H9 (cell line): Measurements from ENCODE around the gene SIAH2. TPM values are rescaled to one million over a fixed set of nuclear protein-coding genes. Genes with fewer than 3 reads are reported as not detected.

Source experiments
- DNase-seq: peaks from one replicate; pipeline ENCODE4 v3.0.0-alpha.2; 2017
- H2AFZ ChIP-seq: one replicate; pipeline ENCODE4 v1.6.1; 2013; ENCODE audit warnings: mild to moderate bottlenecking, low read length, control low read depth, moderate library complexity
- H2AK5ac ChIP-seq: 2 replicates; pipeline ENCODE4 v1.6.1; 2013; ENCODE audit warnings: low read length, control low read depth, mixed read lengths; ENCODE audit not compliant: insufficient read length
- H2BK120ac ChIP-seq: one replicate; pipeline ENCODE4 v1.6.1; 2013; ENCODE audit warnings: low read depth, mild to moderate bottlenecking, low read length, control low read depth, inconsistent platforms; ENCODE audit not compliant: poor library complexity, severe bottlenecking
- H2BK12ac ChIP-seq: 2 replicates; pipeline ENCODE4 v1.6.1; 2013; ENCODE audit warnings: low read length, control low read depth, mixed read lengths, low read depth; ENCODE audit not compliant: insufficient read length
- H2BK15ac ChIP-seq: 2 replicates; pipeline ENCODE4 v1.6.1; 2013; ENCODE audit warnings: low read depth, low read length, control low read depth
- H2BK20ac ChIP-seq: one replicate; pipeline ENCODE4 v1.6.1; 2013; ENCODE audit warnings: low read depth, mild to moderate bottlenecking, low read length, control low read depth, inconsistent platforms; ENCODE audit not compliant: poor library complexity, severe bottlenecking
- H2BK5ac ChIP-seq: 2 replicates; pipeline ENCODE4 v1.6.1; 2013; ENCODE audit warnings: low read length, control low read depth, mixed read lengths; ENCODE audit not compliant: insufficient read length
- H3K14ac ChIP-seq: 2 replicates; pipeline ENCODE4 v1.6.1; 2013; ENCODE audit warnings: low read length, control low read depth; ENCODE audit not compliant: insufficient read depth
- H3K18ac ChIP-seq: 2 replicates; pipeline ENCODE4 v1.6.1; 2013; ENCODE audit warnings: low read depth, mild to moderate bottlenecking, mixed read lengths, low read length, control low read depth; ENCODE audit not compliant: insufficient read length
- H3K23ac ChIP-seq: 2 replicates; pipeline ENCODE4 v1.6.1; 2013; ENCODE audit warnings: low read length, control low read depth, mixed read lengths, low read depth; ENCODE audit not compliant: insufficient read length
- H3K23me2 ChIP-seq: 2 replicates; pipeline ENCODE4 v1.6.1; 2013; ENCODE audit warnings: low read depth, mild to moderate bottlenecking, mixed read lengths, low read length, control low read depth; ENCODE audit not compliant: insufficient read length, poor library complexity, severe bottlenecking
- H3K27ac ChIP-seq: 2 replicates; pipeline ENCODE4 v1.5.1; 2013; ENCODE audit warnings: low read length, control low read depth, mixed read lengths, low read depth; ENCODE audit not compliant: insufficient read length
- H3K27me3 ChIP-seq: 2 replicates; pipeline ENCODE4 v1.6.1; 2013; ENCODE audit warnings: low read length, control low read depth, inconsistent platforms; ENCODE audit not compliant: insufficient read depth
- H3K4ac ChIP-seq: 2 replicates; pipeline ENCODE4 v1.6.1; 2013; ENCODE audit warnings: low read depth, mild to moderate bottlenecking, control low read depth, inconsistent platforms, low read length, moderate library complexity
- H3K4me1 ChIP-seq: 2 replicates; pipeline ENCODE4 v1.6.1; 2013; ENCODE audit warnings: low read length, control low read depth, inconsistent platforms; ENCODE audit not compliant: insufficient read depth
- H3K4me2 ChIP-seq: 2 replicates; pipeline ENCODE4 v1.6.1; 2013; ENCODE audit warnings: low read length, control low read depth, mixed read lengths; ENCODE audit not compliant: insufficient read length, insufficient read depth
- H3K56ac ChIP-seq: 2 replicates; pipeline ENCODE4 v1.6.1; 2013; ENCODE audit warnings: low read depth, mild to moderate bottlenecking, mixed read lengths, low read length, control low read depth; ENCODE audit not compliant: insufficient read length
- H3K79me1 ChIP-seq: 2 replicates; pipeline ENCODE4 v1.6.1; 2013; ENCODE audit warnings: low read depth, mild to moderate bottlenecking, moderate library complexity, low read length, control low read depth, inconsistent platforms; ENCODE audit not compliant: insufficient read depth, poor library complexity, severe bottlenecking
- H3K79me2 ChIP-seq: 2 replicates; pipeline ENCODE4 v1.6.1; 2013; ENCODE audit warnings: low read length, control low read depth, inconsistent platforms; ENCODE audit not compliant: insufficient read depth
- H3K9ac ChIP-seq: 2 replicates; pipeline ENCODE4 v1.6.1; 2013; ENCODE audit warnings: low read length, control low read depth, mixed read lengths; ENCODE audit not compliant: insufficient read length; ENCODE audit errors: extremely low read depth
- H3K9me3 ChIP-seq: one replicate; pipeline ENCODE4 v1.6.1; 2013; ENCODE audit warnings: low read depth, low read length, inconsistent platforms; ENCODE audit not compliant: control insufficient read depth
- H3T11ph ChIP-seq: one replicate; pipeline ENCODE4 v1.6.1; 2013; ENCODE audit warnings: mild to moderate bottlenecking, low read length, control low read depth, inconsistent platforms
- H4K20me1 ChIP-seq: one replicate; pipeline ENCODE4 v1.6.1; 2013; ENCODE audit not compliant: control insufficient read depth, insufficient read length, insufficient read depth
- H4K5ac ChIP-seq: 2 replicates; pipeline ENCODE4 v1.6.1; 2013; ENCODE audit warnings: low read depth, mild to moderate bottlenecking, mixed read lengths, low read length, control low read depth; ENCODE audit not compliant: insufficient read length
- H4K8ac ChIP-seq: replicated peaks from 2 replicates; pipeline ENCODE4 v1.6.1; 2013; ENCODE audit warnings: low read length, control low read depth, mixed read lengths, low read depth; ENCODE audit not compliant: insufficient read length
- H4K91ac ChIP-seq: 2 replicates; pipeline ENCODE4 v1.6.1; 2013; ENCODE audit warnings: low read depth, mild to moderate bottlenecking, moderate library complexity, mixed read lengths, low read length, control low read depth; ENCODE audit not compliant: insufficient read length
- H3K27ac Mint-ChIP-seq, 3 experiments: 2 replicates in 2 of 3; 3 replicates in 1 of 3; pipeline ENCODE4 v1.8.0; 2020 to 2021; ENCODE audit warnings: mixed read lengths in 3 of 3, mild to moderate bottlenecking in 1 of 3, moderate library complexity in 1 of 3
- H3K27me3 Mint-ChIP-seq: 2 replicates; pipeline ENCODE4 v1.8.0; 2021; ENCODE audit warnings: low read depth, mild to moderate bottlenecking, moderate library complexity, mixed read lengths
- H3K36me3 Mint-ChIP-seq, 3 experiments: 2 replicates in 2 of 3; 3 replicates in 1 of 3; pipeline ENCODE4 v1.8.0; 2020 to 2021; ENCODE audit warnings: low read depth in 3 of 3, mixed read lengths in 3 of 3; ENCODE audit not compliant: insufficient read depth in 1 of 3
- H3K4me1 Mint-ChIP-seq, 2 experiments: 2 replicates each; pipeline ENCODE4 v1.8.0; 2020; ENCODE audit warnings: mixed read lengths in 2 of 2
- H3K4me3 Mint-ChIP-seq, 2 experiments: 2 replicates in 1 of 2; 3 replicates in 1 of 2; pipeline ENCODE4 v1.8.0; 2020 to 2021; ENCODE audit warnings: mild to moderate bottlenecking in 2 of 2, mixed read lengths in 2 of 2, moderate library complexity in 1 of 2
- H3K9me3 Mint-ChIP-seq, 2 experiments: 2 replicates in 1 of 2; 3 replicates in 1 of 2; pipeline ENCODE4 v1.8.0; 2020; ENCODE audit warnings: mild to moderate bottlenecking in 2 of 2, mixed read lengths in 2 of 2, moderate library complexity in 1 of 2
- CTCF ChIP-seq: fragments of 200-600 bp; sonication (generic); conservative IDR thresholded peaks from 3 replicates; pipeline ENCODE4 v1.8.0; 2021; ENCODE audit warnings: antibody characterized with exemption, mild to moderate bottlenecking
- WGBS: extraction: QIAGEN DNeasy Blood & Tissue Kit; methylation state at CpG from one replicate; pipeline ENCODE4 v1.1.7; 2013; ENCODE audit warnings: missing lambda C conversion rate, low lambda C conversion rate, mixed read lengths; ENCODE audit not compliant: insufficient read length; ENCODE audit errors: extremely low coverage; 5-methylcytosine and 5-hydroxymethylcytosine counted together
- total RNA-seq: library from RNA; stranded (reverse); gene quantifications from 2 replicates; pipeline ENCODE4 v1.2.1, GENCODE V29; 2021

The SIAH2 gene
- total RNA-seq, 1 experiment from 2014 or later, result 17.4 TPM

GRCh38 chr3:150783920-150784746, 21.2 kb upstream of the SIAH2 start:
- no peak overlapping the region for H3K4ac ChIP-seq
- no peak overlapping the region for H4K91ac ChIP-seq
- no peak overlapping the region for H4K5ac ChIP-seq
- H4K8ac ChIP-seq, result no peak overlapping the region
- Mint-ChIP-seq H3K4me3 (no peak overlapping the region), H3K4me1 (peaks cover 0 to 11% of the 10 kb centered on the region in 2 experiments; a peak in 2 of 4 replicates), H3K36me3 (no peaks in the 10 kb centered on the region), H3K27ac (no peak overlapping the region), H3K9me3 (no peaks in the 10 kb centered on the region; a peak in 1 of 5 replicates), H3K27me3 (peaks cover 2% of the 10 kb centered on the region; the same call in 1 of the 2 replicates)
- no peaks in the 10 kb centered on the region for H3K4me1 ChIP-seq
- H2BK5ac ChIP-seq, result no peak overlapping the region
- H2BK120ac ChIP-seq, result no peak overlapping the region
- no peak overlapping the region for H3K18ac ChIP-seq
- H3K23me2 ChIP-seq, result no peaks in the 10 kb centered on the region
- no peak overlapping the region for H3K4me2 ChIP-seq
- H3T11ph ChIP-seq, result no peak overlapping the region
- no peak overlapping the region for H3K56ac ChIP-seq
- no peak overlapping the region for H2AFZ ChIP-seq
- no peak overlapping the region for H3K23ac ChIP-seq
- TF ChIP-seq CTCF, result no peak
- H3K79me1 ChIP-seq, result no peaks in the 10 kb centered on the region
- no peak overlapping the region for H2AK5ac ChIP-seq
- no peak overlapping the region for H3K9ac ChIP-seq
- no peak overlapping the region for H2BK20ac ChIP-seq
- H3K9me3 ChIP-seq, result no peaks in the 10 kb centered on the region
- H3K79me2 ChIP-seq, result 0 out of 2 replicates have a peak, but pooled peaks cover 1% of the 10 kb centered on the region
- no peak overlapping the region for H2BK12ac ChIP-seq
- H4K20me1 ChIP-seq, result no peaks in the 10 kb centered on the region
- no peak overlapping the region for H3K14ac ChIP-seq
- H3K27ac ChIP-seq, result no peak overlapping the region
- H2BK15ac ChIP-seq, result no peak overlapping the region
- no peaks in the 10 kb centered on the region for H3K27me3 ChIP-seq
- DNase-seq, result no peak
- no CpG with 5 or more reads among the region's 5 CpGs for WGBS
